ENCODE measurements around the gene LRRD1.
"Not testable (repeated sequence)": the region's sequence is repeated elsewhere in the genome, so short reads cannot be mapped to it uniquely, and the experiment has no call there.

Gene LRRD1

GRCh38 chr7:92178928-92179924, at the start of gene LRRD1:
Gene LRRD1 (minus strand): TSS chr7:92179142. CDS start chr7:92165202, 13,940 bp downstream.
- H3K4me3 Mint-ChIP-seq = peak within 1 kb of the TSS; percentile 74
- no peaks in the 10 kb centered on the region for H3K27me3 Mint-ChIP-seq
- H3K36me3 Mint-ChIP-seq (ENCODE audit: insufficient read depth) = peaks cover 2% of the 10 kb centered on the region
- peak within 1 kb of the TSS; percentile 59 for H3K27ac Mint-ChIP-seq (ENCODE audit: low read depth)
- H3K4me1 Mint-ChIP-seq = peaks cover 5% of the 10 kb centered on the region
- ATAC-seq (replicated peaks; ENCODE audit: extremely low read depth, poor library complexity, severe bottlenecking) = peak; percentile 97
- peak; percentile 84 to 92 for DNase-seq (ENCODE audit: low spot score in 2 of 2)
- H3K9me3 Mint-ChIP-seq = no peaks in the 10 kb centered on the region

DNA sequence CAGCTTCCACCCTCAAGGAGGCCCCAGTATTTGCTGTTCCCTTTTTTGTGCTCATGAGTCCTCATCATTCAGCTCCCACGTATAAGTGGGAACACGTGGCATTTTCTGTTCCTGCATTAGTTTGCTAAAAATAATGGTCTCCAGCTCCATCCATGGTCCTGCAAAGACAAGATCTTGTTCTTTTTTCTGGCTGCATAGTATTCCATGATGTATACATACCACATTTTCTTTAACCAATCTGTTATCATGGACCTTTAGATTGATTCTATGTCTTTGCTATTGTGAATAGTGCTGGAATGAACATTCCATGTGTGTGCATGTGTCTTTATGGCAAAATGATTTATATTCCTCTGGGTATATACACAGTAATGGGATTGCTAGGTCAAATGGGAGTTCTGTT, 49.8 kb upstream of the LRRD1 start:
- Mint-ChIP-seq H3K9me3 (no peaks in the 10 kb centered on the region), H3K36me3 (ENCODE audit: insufficient read depth) (peaks cover 47% of the 10 kb centered on the region), H3K4me1 (no peaks in the 10 kb centered on the region), H3K27me3 (no peaks in the 10 kb centered on the region), H3K27ac (ENCODE audit: low read depth) (no peak overlapping the region), H3K4me3 (no peak overlapping the region)
- ATAC-seq (replicated peaks; ENCODE audit: extremely low read depth, poor library complexity, severe bottlenecking) (no peak), DNase-seq (ENCODE audit: low spot score in 2 of 2) (no peak)

GRCh38 chr7:92228100-92228499, 49.2 kb upstream of the LRRD1 start:
- DNase-seq (ENCODE audit: low spot score in 2 of 2) = no peak
- Mint-ChIP-seq H3K36me3 (ENCODE audit: insufficient read depth) (peaks cover 46% of the 10 kb centered on the region), H3K4me3 (no peak overlapping the region), H3K27ac (ENCODE audit: low read depth) (no peak overlapping the region), H3K9me3 (no peaks in the 10 kb centered on the region), H3K4me1 (no peaks in the 10 kb centered on the region), H3K27me3 (no peaks in the 10 kb centered on the region)
- ATAC-seq (replicated peaks; ENCODE audit: extremely low read depth, poor library complexity, severe bottlenecking) = no peak

- H3K27ac Mint-ChIP-seq (ENCODE audit: low read depth) = no peak overlapping the region
- no peak for ATAC-seq (replicated peaks; ENCODE audit: extremely low read depth, poor library complexity, severe bottlenecking)
- DNase-seq (ENCODE audit: low spot score in 2 of 2) = no peak
These were observed 48.0 kb upstream of the LRRD1 start for GRCh38 chr7:92226981-92227380.

GRCh38 chr7:92221766-92222165, 42.8 kb upstream of the LRRD1 start:
- Mint-ChIP-seq H3K4me3 (no peak overlapping the region), H3K9me3 (no peaks in the 10 kb centered on the region), H3K36me3 (ENCODE audit: insufficient read depth) (peaks cover 57% of the 10 kb centered on the region), H3K27me3 (no peaks in the 10 kb centered on the region), H3K27ac (ENCODE audit: low read depth) (no peak overlapping the region), H3K4me1 (no peaks in the 10 kb centered on the region)
- DNase-seq (ENCODE audit: low spot score in 2 of 2) (no peak), ATAC-seq (replicated peaks; ENCODE audit: extremely low read depth, poor library complexity, severe bottlenecking) (no peak)

More at GRCh38 chr7:92226981-92227380, 48.0 kb upstream of the LRRD1 start:
- Mint-ChIP-seq H3K9me3 (no peaks in the 10 kb centered on the region), H3K4me1 (no peaks in the 10 kb centered on the region), H3K27me3 (no peaks in the 10 kb centered on the region), H3K4me3 (no peak overlapping the region), H3K36me3 (ENCODE audit: insufficient read depth) (peaks cover 35% of the 10 kb centered on the region)

- H3K4me1 Mint-ChIP-seq = peaks cover 24% of the 10 kb centered on the region
- peak overlapping the region; percentile 64 for H3K27ac Mint-ChIP-seq (ENCODE audit: low read depth)
- peaks cover 49% of the 10 kb centered on the region for H3K36me3 Mint-ChIP-seq (ENCODE audit: insufficient read depth)
- H3K9me3 Mint-ChIP-seq = peaks cover 8% of the 10 kb centered on the region
- DNase-seq (ENCODE audit: low spot score in 2 of 2) (no peak), ATAC-seq (replicated peaks; ENCODE audit: extremely low read depth, poor library complexity, severe bottlenecking) (no peak)
- H3K27me3 Mint-ChIP-seq = no peaks in the 10 kb centered on the region
- H3K4me3 Mint-ChIP-seq = no peak overlapping the region
These were observed 27.7 kb upstream of the LRRD1 start for GRCh38 chr7:92206672-92207071.

GRCh38 chr7:92205987-92206386, 27.0 kb upstream of the LRRD1 start:
- H3K4me1 Mint-ChIP-seq = peaks cover 24% of the 10 kb centered on the region
- H3K27me3 Mint-ChIP-seq = no peaks in the 10 kb centered on the region
- no peak overlapping the region for H3K27ac Mint-ChIP-seq (ENCODE audit: low read depth)
- H3K4me3 Mint-ChIP-seq = no peak overlapping the region
- ATAC-seq (replicated peaks; ENCODE audit: extremely low read depth, poor library complexity, severe bottlenecking) (no peak), DNase-seq (ENCODE audit: low spot score in 2 of 2) (no peak)
- H3K9me3 Mint-ChIP-seq = peaks cover 8% of the 10 kb centered on the region
- H3K36me3 Mint-ChIP-seq (ENCODE audit: insufficient read depth) = peaks cover 46% of the 10 kb centered on the region

DNA sequence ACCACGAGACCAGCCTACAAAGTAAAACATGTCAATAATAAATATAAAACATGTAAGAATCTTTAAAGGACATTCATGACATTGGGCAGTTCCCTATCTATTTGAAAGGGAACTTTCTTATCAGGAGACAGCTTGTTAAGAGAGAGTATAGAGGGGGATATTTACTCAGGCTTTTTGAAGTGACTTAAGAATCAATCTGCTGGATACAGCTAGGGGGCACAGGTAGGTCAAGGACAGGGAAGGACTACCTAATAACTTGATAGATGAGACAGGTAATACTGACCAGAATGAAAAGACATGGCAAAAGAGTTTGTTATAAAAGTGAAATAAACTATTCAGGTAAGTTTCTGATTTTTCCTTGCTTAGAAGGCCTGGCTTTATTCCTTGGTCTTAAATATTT, 21.8 kb upstream of the LRRD1 start:
- Mint-ChIP-seq H3K4me3 (no peak overlapping the region), H3K27me3 (no peaks in the 10 kb centered on the region), H3K36me3 (ENCODE audit: insufficient read depth) (peaks cover 32% of the 10 kb centered on the region), H3K9me3 (no peaks in the 10 kb centered on the region), H3K4me1 (no peaks in the 10 kb centered on the region), H3K27ac (ENCODE audit: low read depth) (no peak overlapping the region)
- DNase-seq (ENCODE audit: low spot score in 2 of 2) (no peak), ATAC-seq (replicated peaks; ENCODE audit: extremely low read depth, poor library complexity, severe bottlenecking) (no peak)

DNA sequence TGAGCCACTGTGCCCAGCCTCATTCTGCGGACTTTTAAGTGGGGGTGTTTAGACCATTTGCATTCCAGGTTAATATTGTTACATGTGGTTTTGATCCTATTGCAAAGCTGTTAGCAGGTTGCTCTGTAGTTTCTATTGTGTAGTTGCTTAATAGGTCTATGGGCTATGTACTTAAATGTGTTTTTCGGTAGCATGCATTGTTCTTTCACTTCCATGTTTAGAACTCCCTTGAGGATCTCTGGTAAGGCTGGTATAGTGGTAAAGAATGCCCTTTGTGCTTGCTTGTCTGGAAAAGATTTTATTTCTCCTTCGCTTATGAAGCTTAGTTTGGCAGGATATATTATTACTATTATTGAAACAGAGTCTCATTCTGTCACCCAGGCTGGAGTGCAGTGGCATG, 13.4 kb upstream of the LRRD1 start:
- Mint-ChIP-seq H3K36me3 (ENCODE audit: insufficient read depth) (peaks cover 4% of the 10 kb centered on the region), H3K27me3 (no peaks in the 10 kb centered on the region), H3K9me3 (peaks cover 9% of the 10 kb centered on the region), H3K4me3 (no peak overlapping the region), H3K27ac (ENCODE audit: low read depth) (no peak overlapping the region), H3K4me1 (no peaks in the 10 kb centered on the region)
- DNase-seq (ENCODE audit: low spot score in 2 of 2) = no peak
- no peak for ATAC-seq (replicated peaks; ENCODE audit: extremely low read depth, poor library complexity, severe bottlenecking)

DNA sequence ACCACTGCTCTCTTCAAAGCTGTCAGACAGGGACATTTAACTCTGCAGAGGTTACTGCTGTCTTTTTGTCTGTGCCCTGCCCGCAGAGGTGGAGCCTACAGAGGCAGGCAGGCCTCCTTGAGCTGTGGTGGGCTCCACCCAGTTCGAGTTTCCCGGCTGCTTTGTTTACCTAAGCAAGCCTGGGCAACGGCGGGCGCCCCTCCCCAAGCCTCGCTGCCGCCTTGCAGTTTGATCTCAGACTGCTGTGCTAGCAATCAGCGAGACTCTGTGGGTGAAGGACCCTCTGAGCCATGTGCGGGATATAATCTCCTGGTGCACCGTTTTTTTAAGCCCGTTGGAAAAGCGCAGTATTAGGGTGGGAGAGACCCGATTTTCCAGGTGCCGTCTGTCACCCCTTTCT, 10.3 kb upstream of the LRRD1 start:
- not testable (repeated sequence) for H3K4me3 Mint-ChIP-seq; ATAC-seq (replicated peaks; ENCODE audit: extremely low read depth, poor library complexity, severe bottlenecking); H3K27me3 Mint-ChIP-seq

GRCh38 chr7:92184294-92184693, 5.4 kb upstream of the LRRD1 start:
- ATAC-seq (replicated peaks; ENCODE audit: extremely low read depth, poor library complexity, severe bottlenecking); H3K27me3 Mint-ChIP-seq; H3K27ac Mint-ChIP-seq (ENCODE audit: low read depth); H3K36me3 Mint-ChIP-seq (ENCODE audit: insufficient read depth); H3K4me1 Mint-ChIP-seq; H3K4me3 Mint-ChIP-seq; H3K9me3 Mint-ChIP-seq; DNase-seq (ENCODE audit: low spot score in 2 of 2): not testable (repeated sequence)

More for the DNA sequence above, 10.3 kb upstream of the LRRD1 start:
- H3K36me3 Mint-ChIP-seq (ENCODE audit: insufficient read depth); H3K4me1 Mint-ChIP-seq; DNase-seq (ENCODE audit: low spot score in 2 of 2); H3K27ac Mint-ChIP-seq (ENCODE audit: low read depth); H3K9me3 Mint-ChIP-seq: not testable (repeated sequence)

GRCh38 chr7:92177362-92177761, 1.6 kb downstream of the LRRD1 start:
- H3K36me3 Mint-ChIP-seq (ENCODE audit: insufficient read depth) = peaks cover 2% of the 10 kb centered on the region
- H3K9me3 Mint-ChIP-seq = no peaks in the 10 kb centered on the region
- H3K27me3 Mint-ChIP-seq = no peaks in the 10 kb centered on the region
- H3K27ac Mint-ChIP-seq (ENCODE audit: low read depth) = no peak overlapping the region
- H3K4me1 Mint-ChIP-seq = peaks cover 5% of the 10 kb centered on the region
- ATAC-seq (replicated peaks; ENCODE audit: extremely low read depth, poor library complexity, severe bottlenecking) = no peak
- DNase-seq (ENCODE audit: low spot score in 2 of 2) = no peak
- no peak overlapping the region for H3K4me3 Mint-ChIP-seq

DNA sequence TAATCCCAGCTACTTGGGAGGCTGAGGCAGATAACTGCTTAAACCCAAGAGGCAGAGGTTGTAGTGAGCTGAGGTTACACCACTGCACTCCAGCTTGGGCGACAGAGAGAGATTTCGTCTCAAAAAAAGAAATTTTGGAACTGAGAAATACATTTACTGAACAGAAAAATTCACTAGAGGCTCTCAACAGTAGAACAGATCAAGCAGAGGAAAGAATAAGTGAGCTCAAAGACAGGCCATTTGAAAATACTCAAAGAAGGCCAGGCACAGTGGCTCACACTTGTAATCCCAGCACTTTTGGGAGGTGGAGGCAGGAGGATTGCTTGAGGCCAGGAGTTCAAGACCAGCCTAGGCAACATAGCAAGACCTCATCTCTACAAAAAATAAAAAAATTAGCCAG, 9.4 kb downstream of the LRRD1 start:
- not testable (repeated sequence) for H3K4me3 Mint-ChIP-seq; H3K27ac Mint-ChIP-seq (ENCODE audit: low read depth); ATAC-seq (replicated peaks; ENCODE audit: extremely low read depth, poor library complexity, severe bottlenecking); DNase-seq (ENCODE audit: low spot score in 2 of 2); H3K4me1 Mint-ChIP-seq; H3K27me3 Mint-ChIP-seq; H3K36me3 Mint-ChIP-seq (ENCODE audit: insufficient read depth); H3K9me3 Mint-ChIP-seq
